Activated B cell treated with CpG ODN at 0.5 μM for 24 hours (primary cell): ENCODE results near the gene HMGXB4. TPM values are rescaled to one million over a fixed set of nuclear protein-coding genes. Genes with fewer than 3 reads are reported as not detected.

Experiments used
- ATAC-seq: fragments of 200-7000 bp; cut with Tn5 transposase; one replicate; pipeline ENCODE4 v1.10.0; 2021; ENCODE audit warnings: low read depth, mild to moderate bottlenecking, moderate library complexity
- CTCF ChIA-PET: fragments of 350-600 bp; sonication (Branson Sonifier 250); formaldehyde crosslinking; loops from one replicate; lab custom pipeline; 2021; ENCODE audit warnings: antibody characterized with exemption; lab: Charles Lee
- POLR2A ChIA-PET: fragments of 350-600 bp; sonication (Branson Sonifier 250); formaldehyde crosslinking; loops from one replicate; lab custom pipeline; 2021; ENCODE audit warnings: antibody characterized with exemption; lab: Charles Lee
- DNase-seq: peaks from one replicate; pipeline ENCODE4 v3.0.0; 2022
- H3K27ac Mint-ChIP-seq: one replicate; pipeline ENCODE4 v1.8.0; 2020; ENCODE audit warnings: mixed read lengths
- H3K27me3 Mint-ChIP-seq: one replicate; pipeline ENCODE4 v1.8.0; 2021; ENCODE audit warnings: mixed read lengths
- H3K36me3 Mint-ChIP-seq: one replicate; pipeline ENCODE4 v1.8.0; 2021; ENCODE audit warnings: low read depth, mixed read lengths
- H3K4me1 Mint-ChIP-seq: one replicate; pipeline ENCODE4 v1.8.0; 2021; ENCODE audit warnings: mixed read lengths
- H3K4me3 Mint-ChIP-seq: one replicate; pipeline ENCODE4 v1.8.0; 2020; ENCODE audit warnings: mild to moderate bottlenecking, mixed read lengths
- H3K9me3 Mint-ChIP-seq: one replicate; pipeline ENCODE4 v1.8.0; 2020; ENCODE audit warnings: mixed read lengths
- CTCF ChIP-seq: fragments of 200-600 bp; IDR thresholded peaks from one replicate; pipeline ENCODE4 v1.8.0; 2022; ENCODE audit warnings: antibody characterized with exemption, mild to moderate bottlenecking
- intact Hi-C: fragments of 100-400 bp; cut with micrococcal nuclease; formaldehyde crosslinking; loops from one replicate; pipeline ENCODE4 v1.15.1; 2024
- total RNA-seq: library from RNA; stranded (reverse); gene quantifications from 2 replicates; pipeline ENCODE4 v1.2.3, GENCODE V29; 2022

The HMGXB4 gene
- total RNA-seq, 1 donor from 2014 or later: 24.8 TPM

- ChIA-PET CTCF (no interaction called here), POLR2A (no interaction called here)
- Mint-ChIP-seq H3K4me1 (peaks cover 17% of the 10 kb centered on the region), H3K27me3 (no peaks in the 10 kb centered on the region), H3K36me3 (no peaks in the 10 kb centered on the region), H3K27ac (no peak overlapping the region), H3K4me3 (no peak overlapping the region), H3K9me3 (no peaks in the 10 kb centered on the region)
- ATAC-seq (no peak), DNase-seq (no peak)
- no peak for TF ChIP-seq CTCF
- intact Hi-C loops: no loop called here
Observed at GRCh38 chr22:35253946-35254345, 3.3 kb upstream of the HMGXB4 start.

GRCh38 chr22:35257002-35257320 is 332 bp upstream of the HMGXB4 start:
- ChIA-PET POLR2A (interaction anchor here (2.0 to 2.2 kb wide), 2 partner anchors 43 to 154 kb away, joined by 16 to 34 read pairs; partner anchors contain the start of gene TOM1), CTCF (no interaction called here)
- Mint-ChIP-seq H3K4me3 (peak overlapping the region; percentile 89), H3K4me1 (peaks cover 20% of the 10 kb centered on the region), H3K9me3 (no peaks in the 10 kb centered on the region), H3K27ac (peak overlapping the region; percentile 84), H3K27me3 (no peaks in the 10 kb centered on the region), H3K36me3 (peaks cover 2% of the 10 kb centered on the region)
- intact Hi-C loops: loop anchor here (1.0 kb wide), 2 partner anchors 42 to 153 kb away; partner anchors contain the start of gene TOM1
- ATAC-seq (no peak), DNase-seq (no peak)
- TF ChIP-seq CTCF: no peak

GRCh38 chr22:35258191-35258988 is 1.1 kb downstream of the HMGXB4 start:
- no peak for DNase-seq
- ChIA-PET POLR2A (interaction anchor here (0.6 to 2.2 kb wide), 7 partner anchors 8 to 152 kb away, joined by 3 to 34 read pairs (median 5); partner anchors contain the start of gene TOM1), CTCF (interaction anchor here (0.7 to 1.1 kb wide), 3 partner anchors 34 to 86 kb away, joined by 3 to 5 read pairs (median 3); partner anchors contain the start of gene TOM1)
- Mint-ChIP-seq H3K27ac (peak overlapping the region; percentile 75), H3K4me1 (peaks cover 20% of the 10 kb centered on the region), H3K4me3 (peak overlapping the region; percentile 89), H3K9me3 (no peaks in the 10 kb centered on the region), H3K27me3 (no peaks in the 10 kb centered on the region), H3K36me3 (peaks cover 15% of the 10 kb centered on the region)
- no peak for ATAC-seq
- no peak for TF ChIP-seq CTCF
- intact Hi-C loops: no loop called here

- Mint-ChIP-seq H3K4me1 (no peaks in the 10 kb centered on the region), H3K27me3 (no peaks in the 10 kb centered on the region), H3K9me3 (no peaks in the 10 kb centered on the region), H3K36me3 (peaks cover 71% of the 10 kb centered on the region), H3K4me3 (no peak overlapping the region), H3K27ac (no peak overlapping the region)
- TF ChIP-seq CTCF: no peak
- DNase-seq (no peak), ATAC-seq (no peak)
- ChIA-PET POLR2A (no interaction called here), CTCF (no interaction called here)
- intact Hi-C loops: no loop called here
Observed at GRCh38 chr22:35264986-35265385, 7.7 kb downstream of the HMGXB4 start.

- POLR2A ChIA-PET: interaction anchor here (1.3 kb wide), 1 partner anchor 8 kb away, joined by 3 read pairs; no protein-coding TSS in a partner anchor
- intact Hi-C loops: no loop called here
- Mint-ChIP-seq H3K4me3 (no peak overlapping the region), H3K36me3 (peaks cover 77% of the 10 kb centered on the region), H3K27ac (no peak overlapping the region), H3K27me3 (no peaks in the 10 kb centered on the region), H3K9me3 (no peaks in the 10 kb centered on the region), H3K4me1 (no peaks in the 10 kb centered on the region)
- CTCF ChIA-PET: no interaction called here
- DNase-seq: no peak
- ATAC-seq: no peak
- no peak for TF ChIP-seq CTCF
Observed at GRCh38 chr22:35266277-35266676, 9.0 kb downstream of the HMGXB4 start.
